T-helper 2 cell (primary cell): Measurements from ENCODE around the gene TSTD2.
A peak's percentile ranks its signal among the peaks of the same experiment; 100 is the strongest.
"Not testable (repeated sequence)": the region's sequence is repeated elsewhere in the genome, so short reads cannot be mapped to it uniquely, and the experiment has no call there.

Experiments
- DNase-seq, 5 experiments: peaks; one replicate each; pipeline versions ENCODE4 v3.0.0 to v3.0.0-alpha.2; 2012 to 2022

Gene TSTD2

DNA sequence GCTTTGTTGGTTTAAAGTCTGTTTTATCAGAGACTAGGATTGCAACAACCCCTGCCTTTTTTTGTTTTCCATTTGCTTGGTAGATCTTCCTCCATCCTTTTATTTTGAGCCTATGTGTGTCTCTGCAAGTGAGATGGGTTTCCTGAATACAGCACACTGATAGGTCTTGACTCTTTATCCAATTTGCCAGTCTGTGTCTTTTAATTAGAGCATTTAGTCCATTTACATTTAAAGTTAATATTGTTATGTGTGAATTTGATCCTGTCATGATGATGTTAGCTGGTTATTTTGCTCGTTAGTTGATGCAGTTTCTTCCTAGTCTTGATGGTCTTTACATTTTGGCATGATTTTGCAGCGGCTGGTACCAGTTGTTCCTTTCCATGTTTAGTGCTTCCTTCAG, 48.4 kb downstream of the TSTD2 start:
- not testable (repeated sequence) for DNase-seq

DNA sequence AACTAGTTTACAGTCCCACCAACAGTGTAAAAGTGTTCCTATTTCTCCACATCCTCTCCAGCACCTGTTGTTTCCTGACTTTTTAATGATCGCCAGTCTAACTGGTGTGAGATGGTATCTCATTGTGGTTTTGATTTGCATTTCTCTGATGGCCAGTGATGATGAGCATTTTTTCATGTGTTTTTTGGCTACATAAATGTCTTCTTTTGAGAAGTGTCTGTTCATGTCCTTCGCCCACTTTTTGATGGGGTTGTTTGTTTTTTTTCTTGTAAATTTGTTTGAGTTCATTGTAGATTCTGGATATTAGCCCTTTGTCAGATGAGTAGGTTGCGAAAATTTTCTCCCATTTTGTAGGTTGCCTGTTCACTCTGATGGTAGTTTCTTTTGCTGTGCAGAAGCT, 51.6 kb downstream of the TSTD2 start:
- DNase-seq, result not testable (repeated sequence)

DNA sequence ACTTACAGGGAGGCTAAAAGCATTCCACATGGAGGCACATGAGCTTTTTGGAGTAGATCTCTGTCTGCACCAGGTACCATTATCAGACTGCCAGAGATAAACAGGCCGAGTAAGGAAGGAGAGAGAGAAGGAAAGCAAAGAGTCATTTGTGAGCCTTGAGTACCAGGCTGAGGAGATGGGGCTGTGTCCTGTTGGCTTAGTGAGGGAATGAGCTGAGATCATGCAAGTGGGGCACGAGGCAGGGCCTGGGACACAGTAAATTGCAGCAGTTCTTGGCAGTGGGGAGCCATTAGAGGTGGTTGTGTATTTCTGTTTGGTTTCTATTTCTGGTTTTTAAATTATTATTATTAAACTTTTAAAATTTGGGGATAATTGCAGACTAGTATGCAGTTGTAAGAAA, 53.3 kb downstream of the TSTD2 start:
- no peak for DNase-seq

DNA sequence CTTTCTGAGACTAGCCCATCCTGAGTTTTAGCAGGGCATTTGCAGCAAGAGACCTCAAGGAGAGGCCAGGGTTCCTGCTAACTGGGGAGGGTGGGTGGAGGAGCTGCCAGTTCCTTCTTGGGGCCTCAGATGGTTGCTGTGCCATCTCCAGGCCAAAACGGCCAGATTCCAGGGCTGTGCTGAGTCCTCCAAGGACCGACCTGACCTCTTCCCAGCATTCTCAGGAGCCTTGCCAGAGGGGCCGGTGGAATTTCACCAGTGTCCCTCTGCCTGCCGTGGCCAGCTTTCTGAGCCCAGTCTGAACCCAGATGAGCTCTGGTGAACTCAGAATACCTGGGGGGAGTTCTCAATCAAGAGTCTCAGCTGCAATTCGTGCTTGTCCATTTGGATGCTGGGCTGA, 54.3 kb downstream of the TSTD2 start:
- DNase-seq, result no peak

DNA sequence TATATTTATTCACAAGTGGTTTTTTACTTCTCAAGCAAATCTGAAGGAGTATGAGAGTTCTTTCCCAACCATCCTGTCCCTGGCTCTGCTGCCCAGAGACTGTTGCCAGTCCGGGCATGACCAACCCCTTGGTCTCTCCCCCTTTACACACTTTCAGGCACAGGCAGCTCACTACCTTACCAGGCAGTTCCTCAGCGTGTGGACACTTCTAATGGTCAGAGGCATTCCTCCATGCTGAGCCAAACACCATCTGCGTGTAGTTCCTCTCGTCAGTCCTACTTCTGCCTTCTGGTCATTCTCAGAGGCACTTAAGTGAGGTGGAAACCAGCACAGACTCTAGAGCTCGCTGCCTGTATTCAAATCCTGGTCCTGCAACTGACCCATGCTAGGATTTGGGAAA, 56.1 kb downstream of the TSTD2 start:
- no peak for DNase-seq

DNA sequence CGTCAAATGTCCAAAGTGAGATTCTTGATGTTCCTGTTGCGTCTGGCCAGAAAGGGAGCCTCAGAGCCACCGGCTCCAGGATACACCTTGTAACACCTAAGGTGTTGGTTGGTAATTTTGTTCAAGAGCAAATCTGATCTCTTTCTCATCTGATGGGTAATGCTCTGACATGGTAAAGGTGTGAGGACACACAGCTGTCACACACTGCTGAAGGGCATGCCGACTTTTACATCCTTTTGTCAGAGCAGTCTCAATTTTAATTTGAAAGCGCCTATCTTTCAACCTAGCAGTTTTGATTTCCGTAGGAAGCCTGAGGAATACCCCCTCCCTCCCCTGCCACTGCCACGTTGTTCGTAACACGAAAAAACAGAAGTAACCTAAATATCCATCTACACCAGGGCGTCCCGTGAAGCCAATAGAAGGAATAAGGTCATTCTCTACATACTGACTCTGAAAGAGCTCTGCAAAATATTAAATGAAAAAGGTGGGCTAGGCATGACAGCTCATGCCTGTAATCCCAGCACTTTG, 57.4 kb downstream of the TSTD2 start:
- peak in 1 of 5 experiments; percentile 9 for DNase-seq

DNA sequence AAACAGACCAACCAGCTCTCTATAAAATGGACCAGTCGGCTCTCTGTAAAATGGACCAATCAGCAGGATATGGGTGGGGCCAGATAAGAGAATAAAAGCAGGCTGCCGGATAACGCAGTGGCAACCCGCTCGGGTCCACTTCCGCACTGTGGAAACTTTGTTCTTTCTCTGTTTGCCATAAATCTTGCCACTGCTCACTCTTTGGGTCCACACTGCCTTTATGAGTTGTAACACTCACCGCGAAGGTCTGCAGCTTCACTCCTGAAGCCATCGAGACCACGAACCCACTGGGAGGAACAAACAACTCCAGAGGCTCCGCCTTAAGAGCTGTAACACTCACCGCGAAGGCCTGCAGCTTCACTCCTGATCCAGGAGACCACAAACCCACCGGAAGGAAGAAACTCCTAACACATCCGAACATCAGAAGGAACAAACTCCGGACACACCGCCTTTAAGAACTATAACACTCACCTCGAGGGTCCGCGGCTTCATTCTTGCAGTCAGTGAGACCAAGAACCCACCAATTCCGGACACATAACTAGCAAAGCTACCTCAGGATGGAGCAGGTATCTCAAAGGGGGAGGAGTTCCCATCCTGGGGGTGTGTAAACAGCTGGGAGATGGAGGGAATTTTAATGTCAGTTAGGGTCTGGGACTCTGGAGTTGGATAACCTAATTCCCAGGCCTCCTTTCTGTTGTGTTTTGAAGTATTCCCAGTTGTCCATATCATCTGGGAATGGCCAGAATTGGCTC, 58.1 kb downstream of the TSTD2 start:
- DNase-seq, result peak in 3 of 5 experiments; percentile 25 to 56 (median 36)

DNA sequence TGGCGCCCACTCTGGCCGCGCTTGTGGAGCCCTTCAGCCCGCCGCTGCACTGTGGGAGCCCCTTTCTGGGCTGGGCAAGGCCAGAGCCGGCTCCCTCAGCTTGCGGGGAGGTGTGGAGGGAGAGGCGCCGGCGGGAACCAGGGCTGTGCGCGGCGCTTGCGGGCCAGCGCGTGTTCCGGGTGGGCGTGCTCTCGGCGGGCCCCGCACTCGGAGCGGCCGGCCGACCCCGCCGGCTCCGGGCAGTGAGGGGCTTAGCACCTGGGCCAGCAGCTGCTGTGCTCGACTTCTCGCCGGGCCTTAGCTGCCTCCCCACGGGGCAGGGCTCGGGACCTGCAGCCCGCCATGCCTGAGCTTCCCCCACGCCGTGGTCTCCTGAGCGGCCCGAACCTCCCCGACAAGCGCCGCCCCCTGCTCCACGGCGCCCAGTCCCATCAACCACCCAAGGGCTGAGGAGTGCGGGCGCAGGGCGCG, 59.0 kb downstream of the TSTD2 start:
- not testable (repeated sequence) for DNase-seq

DNA sequence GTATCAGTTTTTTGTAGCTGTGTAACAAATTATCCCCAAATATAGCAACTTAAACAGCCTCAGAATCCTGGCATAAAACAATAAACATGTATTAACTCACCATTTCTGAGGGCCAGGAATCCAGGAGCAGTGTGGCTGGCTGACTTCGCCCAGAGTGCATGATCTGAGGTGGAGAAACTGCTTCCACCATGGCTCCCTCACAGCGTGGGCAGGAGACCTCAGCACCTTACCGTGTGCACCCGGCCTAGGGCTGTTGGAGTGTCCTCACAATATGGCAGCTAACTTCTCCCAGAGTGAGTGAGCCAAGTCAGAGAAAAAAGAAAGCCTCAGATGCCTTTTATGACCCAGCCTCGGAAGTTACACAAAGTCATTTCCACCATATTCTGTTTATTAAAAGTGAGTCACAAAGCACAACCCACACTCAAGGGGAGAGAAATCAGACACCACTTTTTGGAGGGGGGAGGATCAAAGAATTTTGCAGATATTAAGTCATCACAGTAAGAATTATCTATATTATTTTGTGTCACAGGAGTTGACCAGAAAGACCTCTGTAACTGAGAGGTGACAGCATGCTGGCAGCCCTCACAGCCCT, 59.6 kb downstream of the TSTD2 start:
- DNase-seq, result no peak

DNA sequence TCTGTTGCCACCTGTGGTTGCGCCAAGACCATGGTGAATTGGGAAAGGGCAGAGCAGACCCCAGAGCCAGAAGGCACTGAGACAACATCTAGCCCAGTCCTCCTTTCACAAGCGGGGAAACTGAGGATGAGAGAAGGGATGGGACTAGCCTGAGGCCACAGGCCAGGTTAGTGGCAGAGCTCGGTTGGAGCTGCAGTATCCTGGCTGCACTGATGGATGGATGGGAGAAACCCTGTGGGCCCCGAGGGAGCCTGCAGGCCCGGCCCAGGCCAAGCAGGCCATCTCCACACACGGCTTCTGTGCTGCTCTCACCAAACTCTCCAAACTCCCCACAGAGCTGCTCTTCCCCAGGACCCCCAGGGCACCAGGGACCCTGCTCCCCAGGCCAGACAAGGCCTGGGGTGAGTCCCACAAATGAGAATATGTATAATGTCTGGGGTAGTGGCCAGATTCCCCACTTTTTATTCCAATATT, 60.2 kb downstream of the TSTD2 start:
- no peak for DNase-seq

DNA sequence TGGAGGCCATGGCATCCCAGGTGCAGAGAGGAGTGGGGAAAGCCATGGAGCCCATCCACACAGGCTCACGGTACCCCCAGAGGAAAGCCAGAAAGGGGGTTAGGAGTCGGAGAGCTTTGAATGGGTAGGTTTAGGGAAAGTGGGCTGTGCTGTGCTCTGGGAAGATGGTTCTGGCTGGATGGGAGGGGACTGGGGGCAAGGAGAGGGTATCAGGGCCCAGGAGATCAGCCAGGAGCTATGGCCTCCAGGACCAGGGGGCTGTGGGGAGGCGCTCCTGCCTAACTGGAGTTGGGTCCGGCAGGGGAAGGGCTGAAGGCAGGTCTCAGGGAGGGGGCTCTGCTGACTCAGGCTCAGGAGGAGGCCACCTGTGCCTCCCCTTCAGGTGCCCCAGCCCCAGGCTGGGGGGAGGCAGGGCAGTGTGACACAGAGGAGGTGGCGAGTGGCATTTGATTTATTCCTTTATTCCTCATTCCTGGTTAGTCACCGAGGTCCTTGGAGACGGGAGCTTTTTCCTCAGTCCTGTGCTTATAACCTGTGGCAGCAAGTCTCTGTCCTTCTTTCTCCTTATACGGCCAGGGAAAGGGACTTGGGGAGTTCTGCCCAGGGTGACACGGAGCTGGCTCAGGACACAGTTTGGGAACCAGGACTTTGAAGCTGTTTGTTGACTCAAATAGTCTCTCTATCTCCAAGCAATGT, 60.8 kb downstream of the TSTD2 start:
- no peak for DNase-seq

DNA sequence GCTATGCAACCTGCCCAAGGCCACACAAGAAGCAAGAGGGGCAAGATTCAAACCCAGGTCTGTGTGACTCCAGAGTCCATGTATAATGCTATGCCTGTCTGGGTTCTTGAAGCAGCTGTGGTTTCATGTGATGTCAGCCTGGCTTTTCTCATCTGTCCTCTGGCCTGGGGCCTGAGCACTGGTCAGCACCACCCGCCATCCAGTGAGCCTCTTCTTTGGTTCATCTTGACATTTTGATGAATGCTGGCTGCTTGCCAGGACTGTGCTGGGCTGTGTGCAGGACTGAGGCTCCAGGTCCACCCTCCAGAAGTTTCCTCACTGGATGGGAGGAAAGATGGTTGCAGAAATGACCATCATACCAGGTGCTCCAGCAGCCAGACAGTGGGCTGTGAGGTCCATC, 61.5 kb downstream of the TSTD2 start:
- DNase-seq, result no peak

DNA sequence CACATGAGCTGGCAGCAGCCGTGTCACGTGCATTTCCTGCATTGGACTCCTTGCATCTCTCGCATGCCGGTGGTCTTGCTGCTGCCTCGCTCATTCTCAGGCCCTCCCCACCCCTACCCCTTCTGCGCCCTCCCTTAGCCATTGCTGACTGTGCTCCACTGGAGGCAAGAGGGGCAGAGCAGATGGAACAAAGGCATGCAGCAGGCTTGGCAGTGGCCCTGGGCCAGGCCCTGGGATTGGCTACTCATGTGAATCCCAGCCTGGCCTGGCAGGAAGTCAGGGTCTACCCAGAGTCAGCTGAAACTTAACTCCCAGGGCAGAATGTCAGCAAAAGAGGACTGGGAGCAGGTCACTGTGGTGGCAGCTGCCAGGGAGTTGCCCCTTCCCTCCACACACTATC, 62.3 kb downstream of the TSTD2 start:
- no peak for DNase-seq

DNA sequence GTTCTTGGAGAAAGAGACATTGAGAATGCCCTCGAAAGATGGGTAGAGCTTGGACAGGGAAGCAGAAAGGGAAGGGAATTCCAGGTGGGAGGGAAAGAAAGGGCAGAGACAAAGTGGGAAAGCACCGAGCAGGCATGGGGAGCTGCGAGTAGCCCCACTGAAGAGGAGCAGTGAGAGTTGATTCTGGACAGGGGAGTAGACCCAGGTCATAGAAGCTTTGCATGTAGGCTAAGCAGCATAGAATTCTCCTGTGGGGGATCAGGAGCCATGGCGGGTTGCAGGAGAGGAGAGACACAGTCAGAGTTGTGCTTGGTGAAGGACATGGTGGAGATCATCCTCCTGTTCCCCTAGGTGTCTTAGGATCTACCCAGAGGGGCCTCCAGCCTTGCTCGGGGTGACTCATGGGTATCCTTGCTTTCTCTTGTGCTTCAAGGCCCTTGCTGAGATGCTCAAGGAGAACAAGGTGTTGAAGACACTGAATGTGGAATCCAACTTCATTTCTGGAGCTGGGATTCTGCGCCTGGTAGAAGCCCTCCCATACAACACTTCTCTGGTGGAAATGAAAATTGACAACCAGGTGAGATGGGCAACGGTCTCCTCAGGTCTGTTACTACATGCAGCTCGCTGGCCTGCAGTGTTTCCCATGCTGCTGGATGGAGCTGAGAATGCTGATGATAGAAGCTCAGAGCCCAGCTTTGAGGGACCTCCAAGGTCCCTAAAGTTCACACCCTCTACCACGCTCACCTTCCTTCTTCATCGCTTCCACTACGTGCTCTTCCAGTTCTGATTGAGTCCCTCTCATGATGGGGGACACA, 64.5 kb downstream of the TSTD2 start:
- no peak for DNase-seq

DNA sequence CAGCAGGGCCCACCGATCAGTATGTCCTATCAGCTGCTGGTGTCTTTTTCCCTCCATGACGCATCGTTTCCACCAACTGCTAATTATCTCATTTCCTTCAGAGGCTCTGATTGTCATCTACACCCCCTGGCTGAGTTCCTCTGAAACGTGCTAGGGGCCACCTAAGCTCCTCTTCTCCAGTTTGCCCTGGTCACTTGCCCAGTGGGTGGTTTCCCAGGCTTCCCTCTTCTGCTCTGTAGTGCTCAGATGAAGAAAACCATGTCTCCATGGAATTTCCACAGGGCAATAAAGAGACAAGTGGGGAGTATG, 65.3 kb downstream of the TSTD2 start:
- peak in 1 of 5 experiments; percentile 13 for DNase-seq

DNA sequence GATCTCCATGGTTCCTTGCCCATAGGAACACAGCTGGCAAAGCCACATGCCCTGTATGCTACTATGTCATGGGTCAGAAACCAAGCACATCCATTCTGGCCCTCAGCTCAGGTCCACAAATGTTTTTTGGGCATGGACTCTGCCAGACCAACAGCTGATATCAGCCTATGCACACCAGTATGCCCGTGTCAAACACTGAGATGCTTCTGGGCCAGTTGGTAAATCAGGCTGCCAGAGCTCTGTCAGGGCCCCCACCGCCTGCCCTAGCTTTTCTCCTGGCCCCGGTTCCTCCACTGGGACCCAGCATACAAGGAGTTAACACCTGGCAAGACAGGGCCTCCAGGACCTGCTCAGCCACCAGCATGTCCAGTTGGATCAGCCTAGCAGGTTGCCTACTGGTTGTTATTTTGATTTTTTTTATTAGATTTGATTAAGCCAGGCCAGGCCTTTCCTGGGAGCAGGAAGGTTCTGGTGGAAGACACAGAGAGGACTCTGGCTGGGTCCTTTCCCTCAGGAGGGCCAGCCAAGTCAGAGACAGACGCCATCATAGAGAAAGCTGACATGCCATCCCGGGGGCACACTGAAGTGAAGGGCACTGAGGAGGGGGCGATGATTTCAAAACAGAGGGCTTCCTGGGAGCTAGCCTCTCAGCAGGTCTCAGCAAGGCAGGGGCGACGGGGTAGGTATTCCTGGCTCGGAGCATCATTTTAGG, 65.8 kb downstream of the TSTD2 start:
- DNase-seq, result no peak

DNA sequence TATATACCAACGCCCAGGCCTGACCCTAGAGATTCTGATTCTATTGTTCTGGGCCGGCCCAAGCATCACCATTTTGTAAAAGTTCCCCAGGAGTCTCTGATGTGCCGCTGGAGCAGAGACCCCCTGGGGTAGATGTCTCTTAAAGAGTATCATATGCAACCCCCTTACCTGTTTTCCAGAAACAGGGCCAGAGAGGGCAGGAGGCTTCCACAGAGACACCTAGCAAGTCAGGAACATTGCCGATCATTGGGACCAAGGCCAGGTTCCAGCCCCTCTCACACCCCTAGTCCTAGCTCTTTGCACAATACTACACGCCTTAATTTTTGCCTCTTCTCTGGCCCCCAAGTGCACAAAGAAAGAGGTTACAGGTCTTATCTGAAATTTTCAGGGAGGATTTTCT, 67.9 kb downstream of the TSTD2 start:
- no peak for DNase-seq

DNA sequence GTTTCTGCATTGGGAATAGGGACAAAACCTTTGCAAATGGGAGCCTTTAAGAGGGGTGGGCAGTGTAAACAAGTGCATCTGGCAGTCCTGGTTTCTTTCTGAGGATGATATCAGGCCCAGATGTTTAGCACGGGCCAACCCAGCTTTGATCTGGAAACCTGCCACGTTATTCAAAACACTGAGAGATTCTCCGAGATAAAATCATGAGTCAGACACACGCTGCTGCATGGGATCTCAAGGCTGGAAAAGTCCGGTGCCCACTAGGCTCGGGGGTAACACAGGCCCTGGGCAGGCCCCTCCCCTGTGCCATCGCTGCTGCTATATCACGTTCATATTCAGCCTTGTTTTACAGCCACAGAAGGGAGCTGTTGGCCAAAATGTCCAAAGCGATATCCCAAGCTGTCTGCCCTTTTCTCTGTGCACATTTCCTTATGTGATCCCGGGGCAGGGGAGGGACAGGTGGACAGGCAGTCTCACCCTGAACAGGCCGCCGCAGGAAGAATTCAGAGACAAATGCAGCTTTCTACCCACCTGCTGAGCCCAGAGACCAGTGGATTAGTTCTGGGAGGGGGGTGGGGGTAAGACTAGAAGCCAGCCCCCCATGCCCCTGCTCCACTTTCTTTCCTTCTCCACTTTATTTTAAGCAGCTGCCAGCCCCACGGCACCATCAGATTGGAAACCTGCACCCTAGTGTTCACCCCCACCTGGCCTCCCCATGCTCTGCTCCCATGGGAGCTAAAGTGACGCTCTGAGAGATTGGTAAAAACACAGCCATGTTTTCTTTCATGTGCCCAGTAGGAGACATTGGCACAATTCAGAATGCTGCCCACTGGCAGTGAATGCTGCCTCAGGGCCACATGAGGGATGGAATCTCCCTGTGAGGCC, 68.6 kb downstream of the TSTD2 start:
- DNase-seq, result no peak

DNA sequence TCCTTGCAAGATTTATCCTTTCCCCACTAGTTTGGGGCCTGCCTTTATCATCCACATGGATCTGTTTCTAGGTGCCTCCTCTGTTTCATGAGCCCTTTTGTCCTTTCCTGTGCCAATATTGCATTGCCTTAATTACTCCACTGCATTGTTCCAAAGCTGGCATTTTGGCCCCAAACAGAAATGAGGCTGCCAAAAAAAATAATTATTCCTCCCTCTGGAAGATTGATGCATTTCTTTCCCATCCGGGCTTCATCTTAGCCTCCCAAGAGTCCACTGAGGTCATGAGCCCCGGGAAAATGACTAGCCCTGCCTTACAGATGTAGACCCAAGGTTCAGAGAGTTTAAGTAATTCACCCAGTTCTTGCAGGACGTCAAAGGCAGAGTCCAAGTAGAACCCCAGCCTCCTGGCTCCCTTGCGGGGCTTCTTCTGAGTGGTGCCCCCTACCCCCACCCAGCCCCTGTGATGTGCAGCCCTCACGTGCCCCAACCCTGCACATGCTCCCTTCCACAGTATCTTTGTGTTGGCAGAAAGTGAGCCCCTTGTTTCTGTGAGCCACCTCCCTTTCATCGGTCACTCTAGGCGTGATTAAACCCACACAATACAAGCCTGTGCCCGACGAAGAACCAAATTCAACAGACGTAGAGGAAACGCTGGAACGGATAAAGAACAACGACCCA, 69.6 kb downstream of the TSTD2 start:
- no peak for DNase-seq

DNA sequence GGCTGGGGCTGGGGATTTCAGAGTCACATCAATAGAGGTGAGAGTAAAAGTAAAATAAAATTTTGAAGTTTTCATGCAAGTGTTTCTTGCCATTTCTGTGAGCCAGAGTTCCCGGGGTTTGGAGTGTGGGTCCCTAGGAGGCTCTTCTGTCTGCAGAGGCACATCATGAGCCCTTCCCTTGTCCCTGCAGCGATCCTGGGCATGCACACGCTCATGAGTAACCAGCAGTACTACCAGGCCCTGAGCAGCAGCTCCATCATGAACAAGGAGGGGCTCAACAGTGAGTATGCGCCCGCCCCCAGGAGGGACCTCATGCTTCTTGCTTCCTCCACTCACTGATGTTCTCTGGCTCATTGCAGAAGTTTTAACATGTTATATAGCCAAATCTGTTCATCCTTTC, 70.6 kb downstream of the TSTD2 start:
- DNase-seq, result no peak

DNA sequence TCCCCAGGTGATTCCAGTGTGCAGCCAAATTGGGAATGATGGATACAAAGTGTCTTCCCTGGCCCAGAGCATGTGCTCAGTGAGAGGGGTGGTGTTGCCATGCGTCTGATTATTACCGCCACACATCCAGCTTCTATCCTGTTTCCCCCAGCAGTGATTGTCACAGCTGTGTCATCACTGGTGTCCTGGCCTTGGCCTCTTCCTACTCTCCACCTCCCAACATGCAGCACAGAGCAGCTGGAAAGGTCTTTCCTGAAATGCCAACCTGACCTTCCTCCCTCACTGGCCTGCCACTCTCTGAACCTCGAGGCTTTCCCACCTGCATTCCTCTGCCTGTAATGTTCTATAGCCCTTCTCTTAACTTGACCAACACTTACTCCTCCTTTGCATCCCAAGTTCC, 71.7 kb downstream of the TSTD2 start:
- no peak for DNase-seq
